ENCODE results near the gene ZNF839.

GRCh38 chr14:102292441-102292840 lies 27.1 kb upstream of the ZNF839 start:
- no peak for TF ChIP-seq POLR2A (IDR thresholded peaks at IDR 0.05; ENCODE audit: low read length)
- TF ChIP-seq GATA1 (IDR thresholded peaks at IDR 0.05; ENCODE audit: low read depth, low read length), result no peak

All from erythroblast (primary cell).